Smooth muscle cell of the brain vasculature (primary cell): ENCODE measurements around the gene FAM221B.
A peak's percentile ranks its signal among the peaks of the same experiment; 100 is the strongest.

Experiments
- DNase-seq: peaks from one replicate; pipeline ENCODE4 v3.0.0-alpha.2; 2012; ENCODE audit warnings: low read depth, low spot score

Gene FAM221B

GRCh38 chr9:35847792-35848572, 19.4 kb upstream of the FAM221B start:
- DNase-seq: no peak

- DNase-seq: no peak
These were observed 17.6 kb upstream of the FAM221B start for GRCh38 chr9:35845824-35846771.

- DNase-seq: peak; percentile 41
These were observed 16.2 kb upstream of the FAM221B start for GRCh38 chr9:35844628-35845270.

- no peak for DNase-seq
These were observed 14.3 kb upstream of the FAM221B start for GRCh38 chr9:35842795-35843194.

GRCh38 chr9:35842020-35842745, 13.7 kb upstream of the FAM221B start:
- no peak for DNase-seq

- DNase-seq: no peak
These were observed 13.0 kb upstream of the FAM221B start for GRCh38 chr9:35841645-35841900.

GRCh38 chr9:35840881-35841644, 12.5 kb upstream of the FAM221B start:
- no peak for DNase-seq

- no peak for DNase-seq
These were observed 11.4 kb upstream of the FAM221B start for GRCh38 chr9:35839926-35840325.

- no peak for DNase-seq
These were observed 8.1 kb upstream of the FAM221B start for GRCh38 chr9:35836595-35836994.

- no peak for DNase-seq
These were observed 7.2 kb upstream of the FAM221B start for GRCh38 chr9:35835766-35836165.

GRCh38 chr9:35835216-35835632, 6.7 kb upstream of the FAM221B start:
- DNase-seq: no peak

GRCh38 chr9:35834260-35835215, 6.0 kb upstream of the FAM221B start:
- DNase-seq: no peak

GRCh38 chr9:35832814-35833213, 4.3 kb upstream of the FAM221B start:
- no peak for DNase-seq

- DNase-seq: no peak
These were observed 2.5 kb upstream of the FAM221B start for GRCh38 chr9:35831040-35831439.

GRCh38 chr9:35829764-35830096, 1.2 kb upstream of the FAM221B start:
- no peak for DNase-seq

- peak; percentile 85 for DNase-seq
These were observed 692 bp upstream of the FAM221B start, which contains the start of gene TMEM8B for GRCh38 chr9:35829084-35829763. TMEM8B (plus strand) TSS chr9:35829228; CDS start chr9:35829448, 220 bp downstream.

- DNase-seq: no peak
These were observed 1.0 kb downstream of the FAM221B start for GRCh38 chr9:35827486-35827885.

- DNase-seq: no peak
These were observed 2.3 kb downstream of the FAM221B start for GRCh38 chr9:35826071-35826701.

GRCh38 chr9:35822926-35823325, 5.6 kb downstream of the FAM221B start:
- DNase-seq: no peak
